Measurements from ENCODE around the gene CHN1. TPM values are rescaled to one million over a fixed set of nuclear protein-coding genes. Genes with fewer than 3 reads are reported as not detected.

The CHN1 gene
- total RNA-seq, 1 donor from 2014 or later, result 1.6 TPM

- ATAC-seq (no peak), DNase-seq (ENCODE audit: low spot score) (no peak)
Observed at GRCh38 chr2:174931724-174932123, 73.5 kb downstream of the CHN1 start.

DNA sequence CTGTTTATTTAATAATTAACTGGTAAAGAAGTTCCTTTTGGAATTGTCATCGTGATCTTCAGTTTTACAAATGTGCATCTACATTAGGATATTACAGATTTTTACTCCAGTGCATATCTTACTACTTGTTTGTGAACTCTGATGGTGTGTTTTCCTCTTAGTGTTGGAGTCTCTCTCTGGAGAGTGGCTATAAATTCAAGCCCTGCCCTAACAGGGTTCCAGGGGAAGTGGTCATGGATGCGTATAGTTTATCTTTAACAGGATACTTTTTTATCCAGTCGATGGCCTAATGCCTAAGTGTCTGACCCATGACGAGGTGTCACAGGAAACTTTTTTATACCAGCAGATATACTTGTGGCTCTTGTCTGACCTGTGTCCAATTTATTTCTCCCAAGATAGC is 75.4 kb downstream of the CHN1 start:
- no peak for ATAC-seq
- no peak for DNase-seq (ENCODE audit: low spot score)

DNA sequence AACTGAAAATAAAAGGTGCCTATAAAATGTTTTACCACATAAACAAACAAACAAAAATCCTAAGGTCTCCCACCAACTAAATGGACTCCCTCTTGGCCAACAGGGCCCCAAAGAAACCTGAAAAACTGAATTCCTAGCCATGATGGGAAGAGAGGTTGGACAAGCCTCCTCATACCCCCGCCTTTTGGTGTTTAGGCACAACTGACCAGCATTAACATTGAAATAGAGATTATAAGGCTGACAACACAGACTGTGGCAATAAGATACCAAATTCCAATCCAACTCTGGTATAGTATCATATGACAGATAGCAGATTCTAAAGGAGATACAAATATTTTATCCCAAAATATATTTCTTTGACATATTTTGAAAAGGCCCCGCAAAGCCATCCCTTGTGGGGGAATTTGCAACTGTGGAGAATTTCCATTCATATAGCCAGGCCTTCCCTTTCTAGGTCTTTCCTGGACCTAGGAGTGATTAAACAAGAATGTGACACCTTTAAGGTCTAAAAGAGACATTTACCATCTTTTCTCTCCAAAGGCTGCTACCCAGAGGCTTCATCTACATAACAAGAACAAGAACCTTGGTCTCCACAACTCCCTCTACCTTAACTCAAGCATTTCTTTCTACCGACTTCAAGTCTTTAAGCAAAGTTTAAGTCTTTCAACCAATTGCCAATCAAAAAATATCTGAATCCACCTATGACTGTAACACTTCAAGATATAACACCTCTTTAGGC is 80.0 kb downstream of the CHN1 start:
- DNase-seq (ENCODE audit: low spot score) (no peak), ATAC-seq (no peak)

GRCh38 chr2:174924061-174924693 is 81.0 kb downstream of the CHN1 start:
- DNase-seq (ENCODE audit: low spot score), result no peak
- no peak for ATAC-seq

GRCh38 chr2:174919947-174920595 is 85.1 kb downstream of the CHN1 start:
- DNase-seq (ENCODE audit: low spot score) (no peak), ATAC-seq (no peak)

GRCh38 chr2:174918886-174919526 is 86.2 kb downstream of the CHN1 start:
- DNase-seq (ENCODE audit: low spot score) (no peak), ATAC-seq (no peak)

DNA sequence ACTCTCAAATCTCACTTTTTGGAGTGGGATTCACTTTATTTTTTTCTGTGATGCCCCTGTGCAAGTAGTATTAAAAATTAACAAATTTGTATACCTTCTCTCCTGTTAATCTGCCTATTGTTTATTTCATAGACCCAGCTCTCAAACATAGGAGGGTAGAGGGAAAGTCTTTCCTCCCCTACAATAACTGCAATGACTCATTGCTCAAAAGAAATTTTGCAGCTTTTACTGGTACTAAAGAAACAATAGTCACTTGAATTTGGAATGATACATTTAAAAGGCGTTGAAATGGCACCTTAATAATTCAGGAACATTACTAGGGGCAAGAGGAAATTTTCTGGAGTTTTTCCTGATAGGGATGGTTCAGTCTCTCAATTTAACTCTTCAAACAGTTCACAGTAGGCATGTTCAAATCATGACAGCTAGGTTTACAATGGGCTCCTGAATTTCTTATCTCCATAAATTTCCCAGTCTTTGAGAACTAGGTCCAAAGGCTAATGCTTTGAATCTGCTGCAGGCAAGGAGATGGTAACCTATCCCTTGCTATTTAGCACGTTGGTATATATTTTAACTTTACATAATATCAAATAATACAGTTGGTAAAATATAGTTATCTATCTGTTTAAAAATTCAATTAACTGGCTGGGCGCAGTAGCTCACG is 88.8 kb downstream of the CHN1 start:
- DNase-seq (ENCODE audit: low spot score), result no peak
- no peak for ATAC-seq

- DNase-seq (ENCODE audit: low spot score) (no peak), ATAC-seq (peak; percentile 28)
Observed at GRCh38 chr2:174914853-174915760, 90.1 kb downstream of the CHN1 start.

DNA sequence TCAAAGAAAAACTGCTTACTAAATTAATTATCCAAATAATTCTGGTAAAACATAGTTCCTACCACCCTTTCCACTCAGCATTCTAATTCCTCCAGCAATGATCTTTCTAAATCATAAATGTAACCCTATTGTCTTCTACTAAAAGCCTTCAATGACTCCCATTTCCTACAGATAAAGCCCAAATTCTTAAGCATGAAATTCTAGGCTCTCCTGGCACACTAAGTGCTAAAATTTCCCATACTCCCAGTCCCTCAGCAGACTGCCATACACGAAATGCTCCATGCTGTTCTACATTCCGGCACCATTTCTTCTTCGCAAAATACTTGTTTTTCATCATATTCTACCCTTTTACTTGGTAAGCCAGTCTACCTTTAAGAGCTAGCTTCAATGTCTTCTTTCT is 96.9 kb downstream of the CHN1 start:
- DNase-seq (ENCODE audit: low spot score) (no peak), ATAC-seq (no peak)

DNA sequence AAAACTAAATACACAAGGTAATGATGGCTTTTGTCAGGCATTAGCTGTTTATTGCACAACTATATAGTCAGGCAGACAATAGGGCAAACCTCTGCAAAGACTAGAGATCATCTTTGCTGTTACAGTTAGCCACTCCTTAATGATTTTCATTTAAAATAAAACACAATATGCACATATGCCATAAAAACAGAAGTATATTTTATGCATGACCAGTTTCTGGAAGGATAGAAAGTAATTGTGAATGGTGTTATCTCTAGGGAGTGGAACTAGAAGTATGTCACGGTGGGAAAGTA is 102.0 kb downstream of the CHN1 start:
- DNase-seq (ENCODE audit: low spot score) (no peak), ATAC-seq (no peak)

- ATAC-seq (no peak), DNase-seq (ENCODE audit: low spot score) (no peak)
Observed at GRCh38 chr2:174902506-174903263, 102.5 kb downstream of the CHN1 start.

- ATAC-seq (no peak), DNase-seq (ENCODE audit: low spot score) (no peak)
Observed at GRCh38 chr2:174901075-174901474, 104.1 kb downstream of the CHN1 start.

DNA sequence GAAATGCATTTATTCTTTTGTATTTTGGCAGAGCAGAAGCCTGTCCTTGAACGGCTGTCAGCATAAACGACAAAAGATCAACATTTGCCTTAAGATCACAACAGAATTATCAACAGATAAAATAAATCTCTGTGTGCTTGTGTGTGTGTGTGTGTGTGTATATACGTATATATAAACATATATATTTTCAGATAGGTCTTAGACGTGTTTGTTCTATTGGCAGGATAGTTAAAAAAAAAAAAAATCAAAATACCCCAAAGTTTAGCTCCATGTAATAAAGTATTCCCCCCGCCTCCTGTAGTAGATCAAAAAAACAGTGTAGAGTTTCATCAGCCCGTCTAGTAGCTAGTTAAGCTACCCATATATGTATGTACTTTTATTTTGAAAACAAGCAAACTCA is 107.9 kb downstream of the CHN1 start:
- DNase-seq (ENCODE audit: low spot score) (no peak), ATAC-seq (no peak)

- no peak for DNase-seq (ENCODE audit: low spot score)
- no peak for ATAC-seq
Observed at GRCh38 chr2:174893018-174893417, 112.2 kb downstream of the CHN1 start.

- DNase-seq (ENCODE audit: low spot score), result no peak
- ATAC-seq, result no peak
Observed at GRCh38 chr2:174892546-174892945, 112.6 kb downstream of the CHN1 start.

GRCh38 chr2:174888646-174889271 is 116.4 kb downstream of the CHN1 start:
- no peak for ATAC-seq
- DNase-seq (ENCODE audit: low spot score), result no peak

DNA sequence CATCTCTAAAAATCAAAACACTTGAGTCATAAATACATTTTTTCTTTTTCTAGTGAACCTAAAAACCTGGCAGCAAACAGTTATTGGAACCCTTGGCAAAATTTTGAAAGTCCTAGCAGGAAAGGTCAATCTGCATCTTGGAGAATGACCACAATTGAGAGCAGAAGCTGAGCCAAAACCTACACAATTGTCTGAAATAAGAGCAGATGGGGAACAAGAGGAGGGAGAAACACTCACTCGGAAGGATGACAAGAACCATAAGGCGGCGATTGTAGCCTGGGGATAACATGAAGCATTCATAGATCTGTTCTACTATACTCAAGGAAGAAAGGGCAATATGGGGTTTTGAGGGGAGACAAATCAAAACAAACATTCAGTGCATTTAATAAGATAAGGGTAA is 117.0 kb downstream of the CHN1 start:
- DNase-seq (ENCODE audit: low spot score), result no peak
- ATAC-seq, result no peak

DNA sequence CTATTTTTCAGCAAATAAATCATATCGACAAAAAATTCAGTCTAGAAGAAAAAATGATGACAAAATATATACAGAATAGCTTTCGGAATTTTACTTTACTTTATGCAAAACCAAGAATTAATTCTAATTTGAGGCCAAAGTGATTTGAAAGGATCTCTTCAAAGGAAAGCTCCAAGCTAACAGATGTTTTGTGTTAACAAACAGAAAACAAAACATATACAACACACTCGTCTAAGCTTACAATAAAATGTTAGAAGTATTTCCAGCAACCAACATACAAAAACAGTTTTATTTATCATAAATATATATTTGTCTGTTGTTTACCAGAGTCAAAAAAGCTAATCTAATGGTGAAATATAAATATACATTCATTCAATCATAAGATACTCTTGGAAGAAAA is 122.8 kb downstream of the CHN1 start:
- DNase-seq (ENCODE audit: low spot score) (no peak), ATAC-seq (no peak)

DNA sequence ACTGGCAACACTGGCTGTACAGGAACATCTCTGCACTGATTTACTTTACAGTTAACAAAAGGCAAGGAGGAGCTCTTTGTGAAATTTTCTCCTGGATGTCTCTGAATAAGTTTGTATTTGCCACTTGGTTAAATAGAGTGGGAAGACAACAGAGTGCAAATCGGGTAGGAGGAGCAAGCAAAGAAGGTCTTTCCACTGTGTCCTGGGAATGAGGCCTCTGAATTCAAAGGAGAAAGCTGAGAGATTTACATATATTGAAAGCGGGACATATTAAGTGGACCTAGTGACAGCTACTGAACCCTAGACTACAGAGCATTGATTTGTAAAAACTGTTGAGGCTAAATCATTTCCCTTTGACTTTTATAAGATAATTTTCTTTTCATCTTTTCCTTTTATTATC is 123.5 kb downstream of the CHN1 start:
- no peak for ATAC-seq
- DNase-seq (ENCODE audit: low spot score), result no peak
